Karpas-422 (cell line): ENCODE measurements around the gene SLC6A8. TPM values are rescaled to one million over a fixed set of nuclear protein-coding genes. Genes with fewer than 3 reads are reported as not detected.

Experiments
- DNase-seq: peaks from one replicate; pipeline ENCODE4 v3.0.0-alpha.2; 2015
- H2AFZ ChIP-seq: fragments of 200-600 bp; sonication (generic); 2 replicates; pipeline ENCODE4 v1.6.1; 2014; ENCODE audit warnings: antibody characterized with exemption, low read length, mixed read lengths
- H3K27ac ChIP-seq: fragments of 200-600 bp; sonication (generic); 2 replicates; pipeline ENCODE4 v1.5.1; 2014; ENCODE audit warnings: mild to moderate bottlenecking, low read length, moderate library complexity
- H3K27me3 ChIP-seq: fragments of 200-600 bp; sonication (generic); 2 replicates; pipeline ENCODE4 v1.6.1; 2014; ENCODE audit warnings: low read length, mixed read lengths
- H3K36me3 ChIP-seq: fragments of 200-600 bp; sonication (generic); 2 replicates; pipeline ENCODE4 v1.6.1; 2014; ENCODE audit warnings: low read length, mixed read lengths; ENCODE audit not compliant: insufficient read depth
- H3K4me1 ChIP-seq: fragments of 200-600 bp; sonication (generic); 2 replicates; pipeline ENCODE4 v1.6.1; 2014; ENCODE audit warnings: mild to moderate bottlenecking, low read length, mixed read lengths
- H3K4me2 ChIP-seq: fragments of 200-600 bp; sonication (generic); 2 replicates; pipeline ENCODE4 v1.6.1; 2014; ENCODE audit warnings: low read length, low read depth, mild to moderate bottlenecking; ENCODE audit not compliant: poor library complexity, severe bottlenecking
- H3K4me3 ChIP-seq: fragments of 200-600 bp; sonication (generic); 2 replicates; pipeline ENCODE4 v1.5.1; 2014; ENCODE audit warnings: mild to moderate bottlenecking, antibody characterized with exemption, low read length, mixed read lengths
- H3K79me2 ChIP-seq: fragments of 200-600 bp; sonication (generic); 2 replicates; pipeline ENCODE4 v1.6.1; 2014; ENCODE audit warnings: mild to moderate bottlenecking, low read length, mixed read lengths
- H3K9ac ChIP-seq: fragments of 200-600 bp; sonication (generic); 2 replicates; pipeline ENCODE4 v1.6.0; 2014; ENCODE audit warnings: low read length
- H3K9me2 ChIP-seq: fragments of 200-600 bp; sonication (generic), shearing (Covaris generic); replicated peaks from 2 replicates; pipeline ENCODE4 v1.6.0; 2014; ENCODE audit warnings: mild to moderate bottlenecking, low read length, moderate library complexity; ENCODE audit not compliant: insufficient read depth
- H3K9me3 ChIP-seq: fragments of 300-700, 200-600 bp; sonication (generic); 2 replicates; pipeline ENCODE4 v1.6.1; 2014; ENCODE audit warnings: low read length, mixed read lengths
- H4K20me1 ChIP-seq: fragments of 200-600 bp; sonication (generic); 2 replicates; pipeline ENCODE4 v1.6.1; 2014; ENCODE audit warnings: mild to moderate bottlenecking, antibody characterized with exemption, low read length, low read depth; ENCODE audit not compliant: insufficient read depth
- total RNA-seq: library from RNA; depleted of rRNA; stranded (reverse); fragments of >200 nt; shearing (Covaris generic); gene quantifications from 2 replicates; pipeline ENCODE4 v1.2.3, GENCODE V29; 2014; ENCODE audit warnings: low replicate concordance

Gene SLC6A8
- total RNA-seq, 1 experiment from 2014 or later = not detected

GRCh38 chrX:153669901-153670731 lies 17.6 kb upstream of the SLC6A8 start:
- no peaks in the 10 kb centered on the region for H4K20me1 ChIP-seq
- no peak overlapping the region for H3K4me3 ChIP-seq
- DNase-seq = no peak
- H3K9ac ChIP-seq = no peak overlapping the region
- H3K27me3 ChIP-seq = no peaks in the 10 kb centered on the region
- H3K79me2 ChIP-seq = no peaks in the 10 kb centered on the region
- H2AFZ ChIP-seq = no peak overlapping the region
- no peaks in the 10 kb centered on the region for H3K36me3 ChIP-seq
- H3K4me2 ChIP-seq = no peak overlapping the region
- H3K9me2 ChIP-seq = no peaks in the 10 kb centered on the region
- no peak overlapping the region for H3K27ac ChIP-seq
- H3K4me1 ChIP-seq = no peaks in the 10 kb centered on the region
- no peaks in the 10 kb centered on the region for H3K9me3 ChIP-seq

GRCh38 chrX:153670748-153671588 lies 16.8 kb upstream of the SLC6A8 start:
- no peaks in the 10 kb centered on the region for H4K20me1 ChIP-seq
- H2AFZ ChIP-seq = no peak overlapping the region
- H3K9me3 ChIP-seq = no peaks in the 10 kb centered on the region
- H3K4me2 ChIP-seq = no peak overlapping the region
- no peaks in the 10 kb centered on the region for H3K36me3 ChIP-seq
- no peaks in the 10 kb centered on the region for H3K79me2 ChIP-seq
- DNase-seq = no peak
- no peak overlapping the region for H3K9ac ChIP-seq
- H3K4me1 ChIP-seq = no peaks in the 10 kb centered on the region
- no peak overlapping the region for H3K27ac ChIP-seq
- no peak overlapping the region for H3K4me3 ChIP-seq
- no peaks in the 10 kb centered on the region for H3K27me3 ChIP-seq
- H3K9me2 ChIP-seq = no peaks in the 10 kb centered on the region

GRCh38 chrX:153671589-153672530 lies 15.9 kb upstream of the SLC6A8 start:
- no peak overlapping the region for H3K4me3 ChIP-seq
- no peaks in the 10 kb centered on the region for H3K36me3 ChIP-seq
- H3K4me1 ChIP-seq = no peaks in the 10 kb centered on the region
- H3K9me2 ChIP-seq = no peaks in the 10 kb centered on the region
- H3K79me2 ChIP-seq = no peaks in the 10 kb centered on the region
- no peak for DNase-seq
- H4K20me1 ChIP-seq = no peaks in the 10 kb centered on the region
- no peak overlapping the region for H3K4me2 ChIP-seq
- H3K27me3 ChIP-seq = no peaks in the 10 kb centered on the region
- no peak overlapping the region for H3K9ac ChIP-seq
- H3K27ac ChIP-seq = no peak overlapping the region
- no peak overlapping the region for H2AFZ ChIP-seq
- H3K9me3 ChIP-seq = no peaks in the 10 kb centered on the region

DNA sequence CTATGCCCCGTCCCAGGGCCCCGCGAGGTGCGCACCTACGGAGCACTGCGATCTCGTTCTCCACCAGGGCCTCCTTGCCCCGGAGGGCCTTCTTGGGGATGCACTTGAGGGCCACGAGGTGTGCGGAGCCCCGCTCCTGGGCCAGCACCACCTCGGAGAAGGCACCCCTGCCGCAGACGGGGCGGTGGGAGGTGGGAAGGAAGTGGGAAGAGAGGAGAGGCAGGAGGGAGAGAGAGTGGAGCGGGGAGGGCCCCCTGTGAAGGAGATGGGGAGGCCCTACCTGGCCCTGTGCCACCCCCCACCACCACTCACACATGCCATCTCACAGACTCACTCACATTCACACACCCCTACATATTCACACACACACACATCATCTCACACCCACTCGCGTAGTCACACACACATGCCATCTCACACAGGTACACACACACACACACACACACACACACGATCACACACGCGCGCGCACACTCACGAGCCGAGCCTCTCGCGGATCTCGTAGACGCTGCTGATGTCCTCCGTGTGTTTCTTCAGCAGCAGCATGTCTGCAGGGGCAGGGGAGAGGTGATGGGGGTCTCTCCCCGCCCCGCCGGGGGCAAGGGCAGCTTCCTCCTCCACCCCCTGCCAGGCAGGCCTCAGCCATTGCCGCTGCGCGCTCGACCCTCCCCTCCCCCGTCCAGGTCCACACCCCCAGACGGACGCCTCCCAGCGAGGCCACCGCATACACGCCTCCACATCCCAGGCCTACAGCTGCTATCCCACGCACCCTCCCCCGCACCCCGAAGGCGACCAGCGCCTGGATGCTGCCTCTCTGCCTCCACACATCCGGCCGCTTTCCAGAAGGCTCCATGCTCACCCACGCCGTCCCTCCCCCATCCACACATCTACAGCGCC lies 14.9 kb upstream of the SLC6A8 start:
- no peak overlapping the region for H3K9ac ChIP-seq
- no peaks in the 10 kb centered on the region for H3K9me2 ChIP-seq
- H2AFZ ChIP-seq = no peak overlapping the region
- H3K4me1 ChIP-seq = no peaks in the 10 kb centered on the region
- H3K9me3 ChIP-seq = no peaks in the 10 kb centered on the region
- no peaks in the 10 kb centered on the region for H3K79me2 ChIP-seq
- no peaks in the 10 kb centered on the region for H3K27me3 ChIP-seq
- no peaks in the 10 kb centered on the region for H3K36me3 ChIP-seq
- H4K20me1 ChIP-seq = no peaks in the 10 kb centered on the region
- no peak overlapping the region for H3K4me2 ChIP-seq
- H3K27ac ChIP-seq = no peak overlapping the region
- no peak overlapping the region for H3K4me3 ChIP-seq
- DNase-seq = no peak

GRCh38 chrX:153673428-153674218 lies 14.1 kb upstream of the SLC6A8 start, which contains the start of gene PNCK:
Gene PNCK, minus strand, starts transcription at chrX:153673813. Its CDS starts 737 bp downstream, at chrX:153673076.
- no peaks in the 10 kb centered on the region for H3K4me1 ChIP-seq
- no peaks in the 10 kb centered on the region for H3K36me3 ChIP-seq
- H3K4me3 ChIP-seq = no peak within 1 kb of the TSS
- no peaks in the 10 kb centered on the region for H3K9me3 ChIP-seq
- no peak for DNase-seq
- H3K4me2 ChIP-seq = no peak within 1 kb of the TSS
- H3K9ac ChIP-seq = no peak within 1 kb of the TSS
- no peak within 1 kb of the TSS for H3K27ac ChIP-seq
- no peaks in the 10 kb centered on the region for H3K79me2 ChIP-seq
- H3K9me2 ChIP-seq = no peaks in the 10 kb centered on the region
- no peaks in the 10 kb centered on the region for H4K20me1 ChIP-seq
- no peaks in the 10 kb centered on the region for H3K27me3 ChIP-seq
- H2AFZ ChIP-seq = no peak within 1 kb of the TSS

DNA sequence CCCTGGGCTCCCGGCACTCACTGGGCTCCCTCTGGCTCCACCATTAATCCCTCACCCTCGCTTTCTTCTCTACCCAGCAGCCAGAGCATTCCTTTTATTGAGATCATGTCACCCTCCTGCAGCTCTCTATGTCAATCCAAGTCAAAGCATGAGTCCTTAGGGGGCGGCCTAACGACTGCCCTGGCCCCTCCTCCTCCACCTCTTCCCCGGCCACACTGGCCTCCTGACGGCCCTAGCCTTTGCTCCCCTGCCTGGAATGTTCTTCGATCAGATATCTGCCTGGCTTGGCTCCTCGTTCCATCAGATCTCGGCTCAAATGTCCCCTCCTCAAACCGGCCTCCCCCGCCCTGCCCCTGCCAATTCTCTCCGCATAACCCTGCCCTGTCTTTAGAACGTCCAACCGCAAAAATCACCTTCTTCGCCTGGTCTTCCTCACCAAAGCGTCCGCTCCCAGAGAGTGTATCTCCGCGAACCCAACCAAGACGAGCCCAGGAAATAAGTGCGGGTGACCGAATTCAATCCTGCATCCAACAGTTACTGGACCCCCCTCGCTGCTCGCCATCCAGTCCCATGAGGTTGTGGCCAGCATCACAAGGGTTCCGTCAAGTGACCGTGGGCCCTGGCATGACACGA lies 13.4 kb upstream of the SLC6A8 start:
- no peak for DNase-seq
- no peaks in the 10 kb centered on the region for H3K9me3 ChIP-seq
- H3K4me2 ChIP-seq = no peak overlapping the region
- no peaks in the 10 kb centered on the region for H4K20me1 ChIP-seq
- no peaks in the 10 kb centered on the region for H3K79me2 ChIP-seq
- H3K4me1 ChIP-seq = no peaks in the 10 kb centered on the region
- no peak overlapping the region for H3K9ac ChIP-seq
- no peak overlapping the region for H3K27ac ChIP-seq
- no peaks in the 10 kb centered on the region for H3K9me2 ChIP-seq
- H2AFZ ChIP-seq = no peak overlapping the region
- no peak overlapping the region for H3K4me3 ChIP-seq
- H3K36me3 ChIP-seq = no peaks in the 10 kb centered on the region
- H3K27me3 ChIP-seq = no peaks in the 10 kb centered on the region
